GM10266 (cell line): ENCODE results near the gene A4GALT.
A peak's percentile ranks its signal among the peaks of the same experiment; 100 is the strongest.
"Not testable (repeated sequence)": the region's sequence is repeated elsewhere in the genome, so short reads cannot be mapped to it uniquely, and the experiment has no call there.

Experiments
- DNase-seq: peaks from one replicate; pipeline ENCODE4 v3.0.0; 2012; ENCODE audit errors: extremely low spot score
- TF ChIP-seq, protein P1 (sequence below): IDR thresholded peaks from 2 replicates; pipeline ENCODE4 v1.5.1; 2012; ENCODE audit warnings: mild to moderate bottlenecking, low read depth; ENCODE audit not compliant: control insufficient read depth, insufficient read depth; ENCODE audit errors: missing control alignments

Gene A4GALT

DNA sequence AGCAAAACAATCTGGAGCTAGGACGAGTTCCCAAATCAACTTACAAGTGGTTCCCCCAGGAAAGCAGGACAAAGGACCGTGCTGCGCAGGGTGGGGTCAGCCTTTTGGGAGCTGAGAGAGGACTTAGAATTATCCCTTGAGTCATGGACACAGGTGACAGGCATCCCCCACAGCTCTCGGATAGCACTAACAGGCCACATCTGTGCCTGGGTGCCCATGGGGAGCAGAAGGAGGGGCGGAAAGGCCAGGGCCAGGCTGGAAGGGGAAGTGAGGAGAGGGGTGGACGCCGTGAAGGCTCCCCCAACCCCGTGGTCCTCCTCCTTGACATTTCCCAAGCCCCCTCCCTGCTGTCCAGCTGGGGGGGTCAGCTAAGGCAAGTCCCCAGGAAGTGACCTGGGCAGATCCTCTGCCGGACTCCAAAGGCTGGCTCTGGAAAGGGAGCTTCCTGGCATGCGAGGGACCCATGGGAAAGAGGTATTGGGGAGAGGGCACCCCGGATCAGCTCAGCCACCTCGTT, 31.6 kb upstream of the A4GALT start:
- TF ChIP-seq, protein P1, sequence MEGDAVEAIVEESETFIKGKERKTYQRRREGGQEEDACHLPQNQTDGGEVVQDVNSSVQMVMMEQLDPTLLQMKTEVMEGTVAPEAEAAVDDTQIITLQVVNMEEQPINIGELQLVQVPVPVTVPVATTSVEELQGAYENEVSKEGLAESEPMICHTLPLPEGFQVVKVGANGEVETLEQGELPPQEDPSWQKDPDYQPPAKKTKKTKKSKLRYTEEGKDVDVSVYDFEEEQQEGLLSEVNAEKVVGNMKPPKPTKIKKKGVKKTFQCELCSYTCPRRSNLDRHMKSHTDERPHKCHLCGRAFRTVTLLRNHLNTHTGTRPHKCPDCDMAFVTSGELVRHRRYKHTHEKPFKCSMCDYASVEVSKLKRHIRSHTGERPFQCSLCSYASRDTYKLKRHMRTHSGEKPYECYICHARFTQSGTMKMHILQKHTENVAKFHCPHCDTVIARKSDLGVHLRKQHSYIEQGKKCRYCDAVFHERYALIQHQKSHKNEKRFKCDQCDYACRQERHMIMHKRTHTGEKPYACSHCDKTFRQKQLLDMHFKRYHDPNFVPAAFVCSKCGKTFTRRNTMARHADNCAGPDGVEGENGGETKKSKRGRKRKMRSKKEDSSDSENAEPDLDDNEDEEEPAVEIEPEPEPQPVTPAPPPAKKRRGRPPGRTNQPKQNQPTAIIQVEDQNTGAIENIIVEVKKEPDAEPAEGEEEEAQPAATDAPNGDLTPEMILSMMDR = no peak
- peak; percentile 46 for DNase-seq

DNA sequence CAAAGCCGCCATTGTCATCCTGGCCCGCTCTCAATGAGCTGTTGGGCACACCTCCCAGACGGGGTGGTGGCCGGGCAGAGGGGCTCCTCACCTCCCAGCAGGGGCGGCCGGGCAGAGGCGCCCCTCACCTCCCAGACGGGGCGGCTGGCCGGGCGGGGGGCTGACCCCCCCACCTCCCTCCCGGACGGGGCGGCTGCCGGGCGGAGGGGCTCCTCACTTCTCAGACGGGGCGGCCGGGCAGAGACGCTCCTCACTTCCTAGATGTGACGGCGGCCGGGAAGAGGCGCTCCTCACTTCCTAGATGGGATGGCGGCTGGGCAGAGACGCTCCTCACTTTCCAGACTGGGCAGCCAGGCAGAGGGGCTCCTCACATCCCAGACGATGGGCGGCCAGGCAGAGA, 29.8 kb upstream of the A4GALT start:
- DNase-seq = not testable (repeated sequence)

DNA sequence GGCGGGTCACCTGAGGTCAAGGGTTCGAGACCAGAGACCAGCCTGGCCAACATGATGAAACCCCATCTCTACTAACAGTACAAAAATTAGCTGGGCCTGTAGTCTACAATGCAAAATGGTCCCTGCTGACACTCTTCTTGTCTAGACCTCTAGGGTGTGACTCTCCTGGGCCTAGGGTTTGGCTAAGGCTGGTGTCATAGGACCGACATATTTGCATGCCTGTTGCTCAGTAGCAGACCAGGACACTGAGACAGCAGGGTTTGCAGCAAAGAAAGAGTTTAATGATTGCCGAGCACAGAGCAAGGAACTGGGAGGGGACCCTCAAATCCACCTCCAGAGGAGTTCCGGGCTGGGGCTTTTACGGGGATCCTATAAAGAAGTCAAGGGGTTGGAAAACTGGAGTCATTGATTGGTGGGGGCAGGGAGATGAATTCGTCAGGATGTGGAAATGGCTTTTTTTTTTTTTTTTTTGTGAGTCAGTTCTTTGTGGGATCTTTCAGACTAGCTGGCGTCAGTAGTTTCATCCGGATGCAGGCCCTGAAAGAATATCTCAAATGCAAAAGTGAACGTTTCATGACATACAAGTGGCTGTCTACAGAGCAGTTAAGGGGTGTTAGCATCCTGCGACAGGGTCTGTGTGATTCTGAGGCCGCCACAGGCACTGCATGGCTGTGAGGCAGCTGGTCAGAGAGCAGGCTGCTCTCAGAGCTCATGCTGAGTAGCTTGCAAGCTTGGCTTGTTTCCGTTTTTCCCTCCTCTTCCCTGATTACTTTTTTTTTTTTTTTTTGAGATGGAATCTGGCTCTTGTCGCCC, 27.2 kb upstream of the A4GALT start:
- DNase-seq = peak; percentile 9
- TF ChIP-seq, protein P1 = no peak

DNA sequence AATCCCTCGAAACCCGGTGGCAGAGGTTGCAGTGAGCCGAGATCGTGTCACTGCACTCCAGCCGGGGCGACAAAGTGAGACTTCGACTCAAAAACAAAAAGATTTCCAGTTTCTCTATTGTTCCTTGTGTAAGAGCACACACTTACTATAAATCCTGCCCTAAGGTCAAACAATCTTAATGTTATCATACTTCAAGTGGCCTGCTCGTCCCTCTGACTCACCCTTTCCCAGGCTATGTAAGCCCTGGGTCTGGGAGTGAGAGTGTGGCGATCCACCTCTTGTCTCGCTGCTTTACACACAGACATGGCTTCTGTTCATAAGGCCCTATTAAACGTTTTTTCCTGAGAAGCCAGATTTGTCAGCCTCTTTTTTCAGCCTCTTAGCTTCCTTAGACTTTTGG, 24.4 kb upstream of the A4GALT start:
- peak; percentile 5 for DNase-seq
- TF ChIP-seq, protein P1 = no peak

DNA sequence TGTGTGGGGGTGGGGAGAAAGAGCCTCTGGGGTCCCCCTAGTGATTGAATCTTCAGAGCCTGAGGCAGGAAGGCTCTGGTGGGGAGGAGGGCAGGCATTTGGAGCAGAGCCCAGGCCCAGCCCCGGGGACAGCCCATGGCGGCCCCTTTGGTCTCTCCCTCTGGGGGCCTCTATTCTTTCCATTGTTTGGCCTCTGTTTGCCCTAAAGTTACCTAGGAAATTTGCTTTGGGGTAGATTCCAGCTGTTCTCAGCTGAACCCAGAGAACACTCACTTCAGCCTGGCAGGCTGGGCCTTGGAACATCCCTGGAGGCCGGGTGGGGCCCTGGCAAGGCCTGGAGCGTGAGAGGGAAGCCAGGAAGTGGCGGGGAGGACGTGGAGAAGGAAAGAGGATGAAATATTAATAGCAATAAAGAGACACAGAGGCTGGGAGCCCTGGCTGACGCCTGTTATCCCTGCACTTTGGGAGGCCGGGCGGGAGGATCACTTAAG, 22.9 kb upstream of the A4GALT start:
- TF ChIP-seq, protein P1 = no peak
- no peak for DNase-seq

DNA sequence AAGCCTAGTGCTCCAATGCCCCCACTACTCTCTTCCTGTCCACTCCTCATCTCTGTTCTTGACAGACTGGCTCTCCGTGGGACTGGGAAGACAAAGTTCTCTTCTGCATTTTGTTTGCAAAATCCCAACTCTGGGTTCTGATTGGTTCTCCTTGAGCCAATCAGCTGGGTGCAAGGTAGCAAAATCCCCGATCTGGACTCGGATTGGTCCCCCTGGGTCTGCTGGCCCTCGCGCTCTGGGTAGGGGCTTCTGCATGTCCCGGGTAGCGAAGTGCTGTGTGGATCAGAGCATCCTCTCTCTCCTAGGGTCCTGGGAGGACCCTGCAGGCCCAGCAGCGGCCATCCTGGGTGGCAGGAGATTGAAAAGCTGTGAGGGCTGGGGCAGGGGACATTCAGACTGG, 22.3 kb upstream of the A4GALT start:
- DNase-seq = no peak
- TF ChIP-seq, protein P1 = no peak

DNA sequence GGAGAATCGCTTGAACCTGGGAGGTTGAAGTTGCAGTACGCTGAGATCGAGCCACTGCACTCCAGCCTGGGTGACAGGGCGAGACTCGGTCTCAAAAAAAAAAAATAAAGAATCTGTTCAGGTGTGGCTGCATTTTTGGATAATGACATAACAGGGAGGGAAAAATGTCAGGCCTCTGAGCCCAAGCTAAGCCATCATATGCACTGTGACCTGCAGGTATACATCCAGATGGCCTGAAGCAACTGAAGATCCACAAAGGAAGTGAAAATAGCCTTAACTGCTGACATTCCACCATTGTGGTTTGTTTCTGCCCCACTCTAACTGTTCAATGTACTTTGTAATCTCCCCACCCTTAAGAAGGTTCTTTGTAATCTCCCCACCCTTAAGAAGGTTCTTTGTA, 19.6 kb upstream of the A4GALT start:
- DNase-seq = not testable (repeated sequence)

DNA sequence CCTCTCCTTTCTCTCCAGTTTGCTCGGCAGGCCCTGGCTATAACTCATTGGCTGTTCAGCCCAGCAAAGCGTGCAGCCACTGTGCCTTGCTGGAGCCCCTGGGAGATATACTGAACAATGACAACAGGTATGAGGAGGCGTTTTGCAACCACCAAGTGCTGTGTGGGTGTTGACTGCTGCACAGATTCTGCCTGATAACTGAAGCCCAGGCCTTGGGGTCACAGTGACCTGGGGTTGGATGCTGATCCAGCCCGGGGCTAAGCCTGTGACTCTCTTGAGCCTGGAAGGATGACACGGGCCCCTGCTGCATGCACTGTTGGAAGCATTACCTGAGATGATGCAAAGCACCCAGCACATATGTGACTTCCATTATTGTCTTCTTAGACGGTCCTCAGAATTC, 13.7 kb upstream of the A4GALT start:
- TF ChIP-seq, protein P1 = no peak
- DNase-seq = no peak

DNA sequence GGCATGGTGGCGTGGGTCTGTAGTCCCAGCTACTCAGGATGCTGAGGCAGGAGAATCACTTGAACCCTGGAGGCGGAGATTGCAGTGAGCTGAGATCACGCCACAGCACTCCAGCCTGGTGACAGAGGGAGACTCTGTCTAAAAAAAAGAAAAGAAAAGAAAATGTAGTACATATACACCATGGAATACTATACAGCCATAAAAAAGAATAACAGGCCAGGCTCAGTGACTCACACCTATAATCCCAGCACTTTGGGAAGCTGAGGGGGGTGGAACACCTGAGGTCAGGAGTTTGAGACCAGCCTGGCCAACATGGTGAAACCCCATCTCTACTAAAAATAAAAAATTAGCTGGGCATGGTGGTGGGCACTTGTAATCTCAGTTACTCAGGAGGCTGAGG, 12.7 kb upstream of the A4GALT start:
- not testable (repeated sequence) for DNase-seq
